Body of pancreas (tissue), 4 donors: ENCODE data around the gene LRRFIP1. TPM values are rescaled to one million over a fixed set of nuclear protein-coding genes. Genes with fewer than 3 reads are reported as not detected.
"Not testable (repeated sequence)": the region's sequence is repeated elsewhere in the genome, so short reads cannot be mapped to it uniquely, and the experiment has no call there.

Experiments
- ATAC-seq: fragments of 150-250 bp; one replicate; pipeline ENCODE4 v1.9.1; 2016
- DNase-seq, 4 donors: peaks; one replicate each; pipeline ENCODE4 v3.0.0-alpha.2; 2019
- H3K27ac ChIP-seq, 4 donors: fragments of 200-600 bp; sonication (generic); 1 replicate in 3 of 4; 2 replicates in 1 of 4; pipeline versions ENCODE4 v1.5.1 to v1.6.1; 2016 to 2019; ENCODE audit warnings: mild to moderate bottlenecking in 1 of 4, mixed read lengths in 1 of 4, moderate library complexity in 1 of 4
- H3K27me3 ChIP-seq, 2 donors: fragments of 200-600 bp; sonication (generic); one replicate each; pipeline ENCODE4 v1.6.0; 2016; ENCODE audit warnings: mild to moderate bottlenecking in 1 of 2
- H3K36me3 ChIP-seq, 2 donors: fragments of 200-600 bp; sonication (generic); replicated peaks in 1 of 2; 2 replicates each; pipeline ENCODE4 v1.5.1; 2016; ENCODE audit warnings: low read depth in 2 of 2; ENCODE audit not compliant: insufficient read depth in 1 of 2
- H3K4me1 ChIP-seq: fragments of 200-600 bp; sonication (generic); one replicate; pipeline ENCODE4 v1.6.0; 2016
- H3K4me3 ChIP-seq, 2 donors: fragments of 200-600 bp; sonication (generic); 1 replicate in 1 of 2; 2 replicates in 1 of 2; pipeline ENCODE4 v1.5.1; 2016 to 2019
- H3K9me3 ChIP-seq, 3 donors: fragments of 200-600 bp; sonication (generic); 1 replicate in 2 of 3; 2 replicates in 1 of 3; pipeline ENCODE4 v1.5.1; 2016
- POLR2A ChIP-seq, 3 donors: fragments of 450-650 bp; IDR thresholded peaks; one replicate each; pipeline ENCODE4 v1.6.1; 2016; ENCODE audit warnings: antibody characterized with exemption in 3 of 3, mild to moderate bottlenecking in 2 of 3
- WGBS, 2 donors: methylation state at CpG; one replicate each; pipeline ENCODE4 v1.1.5; 2017; 5-methylcytosine and 5-hydroxymethylcytosine counted together
- intact Hi-C: fragments of 100-400 bp; cut with DNase I; formaldehyde crosslinking; loops from one replicate; pipeline ENCODE4 v1.15.1; 2023
- total RNA-seq, 2 donors: library from RNA; depleted of rRNA; stranded (reverse); fragments of >200 nt; gene quantifications; one replicate each; pipeline ENCODE4 v1.1.0, GENCODE V29; 2016
- TF ChIP-seq, protein P1 (sequence below), 7 experiments: fragments of 450-650 bp in 4 of 7; fragments of 200-600 bp in 3 of 7; sonication (generic) in 3 of 7; IDR thresholded peaks; one replicate each; pipeline ENCODE4 v1.5.1; 2016 to 2019; ENCODE audit warnings: antibody characterized with exemption in 7 of 7

The LRRFIP1 gene
- total RNA-seq, 2 donors from 2014 or later = 49.8 to 57.1 TPM

DNA sequence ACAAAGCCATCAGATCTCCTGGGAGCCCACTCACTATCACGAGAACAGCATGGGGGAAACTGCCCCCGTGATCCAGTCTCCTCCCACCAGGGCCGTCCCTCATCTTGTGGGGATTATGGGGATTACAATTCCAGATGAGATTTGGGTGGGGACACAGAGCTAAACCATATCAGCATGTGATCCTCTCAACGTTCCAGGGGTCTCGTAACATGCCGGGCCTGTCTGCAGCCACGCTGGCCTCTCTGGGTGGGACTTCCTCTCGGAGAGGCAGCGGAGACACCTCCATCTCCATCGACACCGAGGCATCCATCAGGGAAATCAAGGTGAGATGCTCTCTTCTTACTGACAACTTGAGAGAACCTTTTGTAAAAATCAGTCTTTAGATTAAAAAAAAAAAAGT lies 121.6 kb downstream of the LRRFIP1 start:
- Histone ChIP-seq H3K27me3 (no peaks in the 10 kb centered on the region), H3K4me3 (no peak overlapping the region), H3K9me3 (no peaks in the 10 kb centered on the region), H3K4me1 (peaks cover 11% of the 10 kb centered on the region), H3K36me3 (peaks cover 0 to 15% of the 10 kb centered on the region in 2 donors), H3K27ac (no peak overlapping the region)
- no peak for ATAC-seq
- no peak for TF ChIP-seq POLR2A (IDR thresholded peaks at IDR 0.05)
- TF ChIP-seq, protein P1, sequence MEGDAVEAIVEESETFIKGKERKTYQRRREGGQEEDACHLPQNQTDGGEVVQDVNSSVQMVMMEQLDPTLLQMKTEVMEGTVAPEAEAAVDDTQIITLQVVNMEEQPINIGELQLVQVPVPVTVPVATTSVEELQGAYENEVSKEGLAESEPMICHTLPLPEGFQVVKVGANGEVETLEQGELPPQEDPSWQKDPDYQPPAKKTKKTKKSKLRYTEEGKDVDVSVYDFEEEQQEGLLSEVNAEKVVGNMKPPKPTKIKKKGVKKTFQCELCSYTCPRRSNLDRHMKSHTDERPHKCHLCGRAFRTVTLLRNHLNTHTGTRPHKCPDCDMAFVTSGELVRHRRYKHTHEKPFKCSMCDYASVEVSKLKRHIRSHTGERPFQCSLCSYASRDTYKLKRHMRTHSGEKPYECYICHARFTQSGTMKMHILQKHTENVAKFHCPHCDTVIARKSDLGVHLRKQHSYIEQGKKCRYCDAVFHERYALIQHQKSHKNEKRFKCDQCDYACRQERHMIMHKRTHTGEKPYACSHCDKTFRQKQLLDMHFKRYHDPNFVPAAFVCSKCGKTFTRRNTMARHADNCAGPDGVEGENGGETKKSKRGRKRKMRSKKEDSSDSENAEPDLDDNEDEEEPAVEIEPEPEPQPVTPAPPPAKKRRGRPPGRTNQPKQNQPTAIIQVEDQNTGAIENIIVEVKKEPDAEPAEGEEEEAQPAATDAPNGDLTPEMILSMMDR (IDR thresholded peaks at IDR 0.05) = no peak
- intact Hi-C loops = loop anchor here (10.0 kb wide), 1 partner anchor 164 kb away; no protein-coding TSS in a partner anchor
- 91 to 95% methylated on average over 11 of the region's 11 CpGs for WGBS, 2 donors
- DNase-seq = no peak

DNA sequence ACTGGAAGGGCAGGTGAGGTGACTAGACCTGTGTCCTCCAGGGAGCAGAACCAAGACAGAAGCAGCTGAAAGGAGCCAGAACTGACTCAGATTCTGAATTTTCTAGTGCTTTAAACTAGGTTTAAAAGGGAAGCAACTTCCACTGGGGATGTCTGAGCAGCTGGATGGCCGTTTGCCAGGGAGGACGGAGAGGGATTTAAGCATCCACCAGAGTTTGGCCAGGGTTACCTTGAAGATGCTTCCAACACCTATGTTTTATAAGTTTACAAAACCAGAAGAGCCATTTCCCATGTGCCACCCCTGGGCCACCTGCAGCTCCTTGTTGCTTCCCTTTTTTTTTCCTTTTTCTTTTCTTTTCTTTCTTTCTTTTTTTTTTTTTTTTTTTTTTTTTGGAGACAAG lies 122.6 kb downstream of the LRRFIP1 start:
- intact Hi-C loops = loop anchor here (10.0 kb wide), 1 partner anchor 165 kb away; no protein-coding TSS in a partner anchor
- Histone ChIP-seq H3K36me3 (peaks cover 0 to 19% of the 10 kb centered on the region in 2 donors), H3K9me3 (no peaks in the 10 kb centered on the region), H3K27me3 (no peaks in the 10 kb centered on the region), H3K27ac (no peak overlapping the region), H3K4me3 (no peak overlapping the region), H3K4me1 (peaks cover 1% of the 10 kb centered on the region)
- TF ChIP-seq POLR2A (IDR thresholded peaks at IDR 0.05) = no peak
- TF ChIP-seq, protein P1 (IDR thresholded peaks at IDR 0.05) = no peak
- 75 to 76% methylated on average over 2 of the region's 2 CpGs for WGBS, 2 donors
- no peak for ATAC-seq
- no peak for DNase-seq

DNA sequence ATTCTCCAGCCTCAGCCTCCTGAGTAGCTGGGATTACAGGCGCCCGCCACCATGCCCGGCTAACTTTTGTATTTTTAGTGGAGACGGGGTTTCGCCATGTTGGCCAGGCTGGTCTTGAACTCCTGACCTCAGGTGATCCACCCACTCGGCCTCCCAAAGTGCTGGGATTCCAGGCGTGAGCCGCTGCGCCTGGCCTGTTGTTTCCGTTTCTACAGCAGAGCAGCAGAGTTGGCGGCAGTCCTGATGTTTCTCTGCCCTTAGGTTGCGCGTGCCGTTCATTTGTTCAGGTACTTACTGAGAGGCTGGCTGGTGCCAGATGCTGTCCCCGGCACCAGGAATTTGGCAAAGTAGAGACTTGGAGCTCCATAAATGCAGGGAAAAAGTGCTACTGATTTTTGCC lies 123.1 kb downstream of the LRRFIP1 start:
- intact Hi-C loops, H3K27ac ChIP-seq, H3K4me3 ChIP-seq, ATAC-seq, H3K4me1 ChIP-seq, H3K9me3 ChIP-seq, DNase-seq, H3K27me3 ChIP-seq: not testable (repeated sequence)
- H3K36me3 ChIP-seq = peaks cover 0 to 19% of the 10 kb centered on the region in 2 donors
- WGBS, 2 donors = 90 to 94% methylated on average over 14 to 15 of the region's 15 CpGs

DNA sequence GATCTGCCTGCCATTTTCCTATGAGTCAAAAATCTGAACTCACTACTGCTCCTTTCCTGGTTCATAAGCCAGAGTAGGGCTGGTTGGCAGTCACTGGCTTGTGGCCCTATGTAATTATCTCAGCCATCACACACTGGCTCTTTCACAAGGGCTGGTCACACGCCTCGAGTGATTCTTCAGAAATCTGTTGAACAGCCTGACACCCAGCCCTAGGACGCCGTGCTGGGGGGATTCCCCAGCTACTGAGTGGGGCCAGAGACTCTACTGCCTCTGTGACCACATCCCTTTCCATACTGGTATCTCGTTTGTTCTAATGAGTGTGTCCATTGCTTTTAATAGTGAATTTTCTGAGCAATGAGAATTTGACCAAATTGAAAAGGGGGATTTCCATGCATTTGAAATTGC lies 125.4 kb downstream of the LRRFIP1 start:
- TF ChIP-seq POLR2A (IDR thresholded peaks at IDR 0.05) = no peak
- TF ChIP-seq, protein P1 (IDR thresholded peaks at IDR 0.05) = no peak
- Histone ChIP-seq H3K27me3 (no peaks in the 10 kb centered on the region), H3K4me3 (no peak overlapping the region), H3K27ac (no peak overlapping the region), H3K4me1 (no peaks in the 10 kb centered on the region), H3K9me3 (no peaks in the 10 kb centered on the region), H3K36me3 (peaks cover 0 to 29% of the 10 kb centered on the region in 2 donors)
- intact Hi-C loops = no loop called here
- DNase-seq = no peak
- ATAC-seq = no peak
- WGBS, 2 donors = 65 to 78% methylated on average over 5 of the region's 5 CpGs

DNA sequence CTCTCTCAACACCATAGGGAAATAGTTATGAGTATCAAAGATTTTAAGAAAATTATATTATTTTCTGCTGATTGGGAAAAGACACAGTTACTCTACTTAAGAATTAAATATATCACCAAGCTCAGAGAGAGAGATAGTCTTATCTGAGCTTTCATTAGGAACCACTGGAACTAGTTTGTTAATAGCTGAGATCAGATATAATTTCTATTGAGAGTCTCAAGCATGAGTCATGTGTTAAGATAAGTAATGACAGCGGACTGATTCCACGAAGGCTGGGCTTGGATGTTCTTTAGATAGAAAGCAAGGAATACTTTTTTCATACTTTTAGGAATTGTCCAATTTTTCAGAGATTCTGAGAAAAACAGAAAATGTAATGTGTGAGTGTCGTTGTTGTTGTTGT lies 126.8 kb downstream of the LRRFIP1 start:
- peaks cover 0 to 34% of the 10 kb centered on the region in 2 donors for H3K36me3 ChIP-seq
- no peak for ATAC-seq
- no peak for TF ChIP-seq POLR2A (IDR thresholded peaks at IDR 0.05)
- TF ChIP-seq, protein P1 (IDR thresholded peaks at IDR 0.05) = no peak
- WGBS, 2 donors = 79 to 81% methylated on average over 3 of the region's 3 CpGs
- DNase-seq = no peak
- no peak overlapping the region for H3K27ac ChIP-seq
- intact Hi-C loops = no loop called here
- no peaks in the 10 kb centered on the region for H3K27me3 ChIP-seq
- no peaks in the 10 kb centered on the region for H3K4me1 ChIP-seq
- no peak overlapping the region for H3K4me3 ChIP-seq
- no peaks in the 10 kb centered on the region for H3K9me3 ChIP-seq
